ENCODE results near the gene CSK.
A peak's percentile ranks its signal among the peaks of the same experiment; 100 is the strongest.

Gene CSK

GRCh38 chr15:74837482-74838136 lies 55.7 kb downstream of the CSK start:
- ATAC-seq (ENCODE audit: insufficient read depth, low read depth) (no peak), DNase-seq (no peak)
- H4K20me1 ChIP-seq (ENCODE audit: insufficient read depth, low read length), result peaks cover 3% of the 10 kb centered on the region; the same call in 1 of the 2 replicates
- peaks cover 12% of the 10 kb centered on the region for H3K79me2 ChIP-seq (ENCODE audit: insufficient read depth, low read length)
- H3K27ac ChIP-seq (ENCODE audit: low read length), result no peak overlapping the region
- no peak overlapping the region for H3K9ac ChIP-seq (ENCODE audit: low read depth, low read length)
- no peaks in the 10 kb centered on the region for H3K27me3 ChIP-seq (ENCODE audit: insufficient read depth, low read length, poor library complexity)
- no peak overlapping the region for H3K4me2 ChIP-seq (ENCODE audit: insufficient read depth, low read length)
- H3K9me3 ChIP-seq (ENCODE audit: insufficient read depth, low read length, severe bottlenecking), result no peaks in the 10 kb centered on the region
- H3K4me3 ChIP-seq (ENCODE audit: low read depth in 1 of 2, low read length in 2 of 2), result no peak overlapping the region
- TF ChIP-seq CTCF (IDR thresholded peaks at IDR 0.05; ENCODE audit: borderline replicate concordance, extremely low read depth, low read length, poor library complexity, severe bottlenecking) (peak; percentile 31), EZH2 (IDR thresholded peaks at IDR 0.05; ENCODE audit: borderline replicate concordance, low read depth, low read length, severe bottlenecking) (no peak)
- no peak overlapping the region for H2AFZ ChIP-seq (ENCODE audit: low read depth, low read length)
- peaks cover 38% of the 10 kb centered on the region for H3K36me3 ChIP-seq (ENCODE audit: insufficient read depth, low read length)
- H3K4me1 ChIP-seq (ENCODE audit: insufficient read depth, low read length), result peaks cover 24% of the 10 kb centered on the region

- Histone ChIP-seq H3K4me3 (ENCODE audit: low read depth in 1 of 2, low read length in 2 of 2) (no peak overlapping the region), H3K4me1 (ENCODE audit: insufficient read depth, low read length) (peaks cover 24% of the 10 kb centered on the region), H3K9ac (ENCODE audit: low read depth, low read length) (no peak overlapping the region), H3K36me3 (ENCODE audit: insufficient read depth, low read length) (peaks cover 38% of the 10 kb centered on the region), H3K4me2 (ENCODE audit: insufficient read depth, low read length) (no peak overlapping the region), H3K27me3 (ENCODE audit: insufficient read depth, low read length, poor library complexity) (no peaks in the 10 kb centered on the region), H4K20me1 (ENCODE audit: insufficient read depth, low read length) (peaks cover 3% of the 10 kb centered on the region; the same call in 1 of the 2 replicates), H3K27ac (ENCODE audit: low read length) (no peak overlapping the region), H2AFZ (ENCODE audit: low read depth, low read length) (no peak overlapping the region), H3K79me2 (ENCODE audit: insufficient read depth, low read length) (peaks cover 15% of the 10 kb centered on the region), H3K9me3 (ENCODE audit: insufficient read depth, low read length, severe bottlenecking) (no peaks in the 10 kb centered on the region)
- DNase-seq (no peak), ATAC-seq (ENCODE audit: insufficient read depth, low read depth) (no peak)
- no peak for TF ChIP-seq CTCF (IDR thresholded peaks at IDR 0.05; ENCODE audit: borderline replicate concordance, extremely low read depth, low read length, poor library complexity, severe bottlenecking)
- TF ChIP-seq EZH2 (IDR thresholded peaks at IDR 0.05; ENCODE audit: borderline replicate concordance, low read depth, low read length, severe bottlenecking), result no peak
Measured at GRCh38 chr15:74838137-74838516, 56.2 kb downstream of the CSK start.

- DNase-seq (no peak), ATAC-seq (ENCODE audit: insufficient read depth, low read depth) (no peak)
- Histone ChIP-seq H3K9me3 (ENCODE audit: insufficient read depth, low read length, severe bottlenecking) (no peaks in the 10 kb centered on the region), H3K4me3 (ENCODE audit: low read depth in 1 of 2, low read length in 2 of 2) (no peak overlapping the region), H4K20me1 (ENCODE audit: insufficient read depth, low read length) (peaks cover 3% of the 10 kb centered on the region; the same call in 1 of the 2 replicates), H3K9ac (ENCODE audit: low read depth, low read length) (no peak overlapping the region), H3K36me3 (ENCODE audit: insufficient read depth, low read length) (peaks cover 38% of the 10 kb centered on the region), H3K4me1 (ENCODE audit: insufficient read depth, low read length) (peaks cover 32% of the 10 kb centered on the region), H3K79me2 (ENCODE audit: insufficient read depth, low read length) (peaks cover 15% of the 10 kb centered on the region), H3K27ac (ENCODE audit: low read length) (no peak overlapping the region), H2AFZ (ENCODE audit: low read depth, low read length) (no peak overlapping the region), H3K27me3 (ENCODE audit: insufficient read depth, low read length, poor library complexity) (no peaks in the 10 kb centered on the region), H3K4me2 (ENCODE audit: insufficient read depth, low read length) (no peak overlapping the region)
- TF ChIP-seq EZH2 (IDR thresholded peaks at IDR 0.05; ENCODE audit: borderline replicate concordance, low read depth, low read length, severe bottlenecking) (no peak), CTCF (IDR thresholded peaks at IDR 0.05; ENCODE audit: borderline replicate concordance, extremely low read depth, low read length, poor library complexity, severe bottlenecking) (no peak)
Measured at GRCh38 chr15:74838746-74839525, 57.1 kb downstream of the CSK start.

Data from DND-41 (cell line).